Measurements from ENCODE around the gene ARAP3. TPM values are rescaled to one million over a fixed set of nuclear protein-coding genes. Genes with fewer than 3 reads are reported as not detected.
"Not testable (repeated sequence)": the region's sequence is repeated elsewhere in the genome, so short reads cannot be mapped to it uniquely, and the experiment has no call there.

Gene ARAP3
- 8.6 TPM for total RNA-seq (ENCODE audit: unreplicated experiment)
- long read RNA-seq: 0 reads

- Mint-ChIP-seq H3K4me1 (ENCODE audit: low read depth, unreplicated experiment) (peaks cover 4% of the 10 kb centered on the region), H3K27me3 (ENCODE audit: unreplicated experiment) (no peaks in the 10 kb centered on the region)
These were observed at the start of gene ARAP3 for GRCh38 chr5:141681695-141682641. Gene ARAP3 (minus strand): TSS chr5:141682230. CDS start chr5:141680486, 1,744 bp downstream.

DNA sequence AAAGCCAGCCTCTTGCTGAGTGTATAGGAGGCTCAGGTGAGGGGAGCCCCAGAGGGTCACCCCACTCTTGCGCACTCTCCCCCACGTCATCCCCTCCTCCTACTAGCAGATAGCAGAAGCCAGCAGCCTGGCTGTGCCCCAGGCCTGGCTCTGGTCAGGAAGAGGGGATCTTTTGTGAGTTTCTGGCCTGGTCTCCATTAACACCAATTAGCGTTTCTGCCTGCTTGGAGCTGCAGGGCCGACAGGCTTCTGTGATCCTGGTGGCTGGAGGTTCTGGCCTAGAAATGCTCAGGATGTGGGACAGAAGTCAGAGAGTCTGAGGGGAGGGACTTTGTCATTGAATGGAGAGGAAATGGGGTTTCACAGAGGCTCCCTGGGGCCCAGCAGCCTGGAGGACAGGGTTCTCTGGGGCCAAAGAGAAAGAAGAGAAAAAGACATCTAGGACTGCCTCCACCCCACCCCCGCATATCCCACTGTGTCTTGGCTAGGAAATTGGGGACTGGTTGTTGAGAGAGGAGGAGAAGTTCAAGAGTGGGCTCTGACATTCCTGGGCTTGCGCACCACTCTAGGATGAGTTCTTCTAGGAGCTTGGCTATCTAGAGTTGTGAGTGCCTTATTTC, 47.5 kb upstream of the ARAP3 start:
- Mint-ChIP-seq H3K4me3 (ENCODE audit: unreplicated experiment) (no peak overlapping the region), H3K27ac (ENCODE audit: unreplicated experiment) (no peak overlapping the region), H3K4me1 (ENCODE audit: low read depth, unreplicated experiment) (peaks cover 3% of the 10 kb centered on the region), H3K27me3 (ENCODE audit: unreplicated experiment) (no peaks in the 10 kb centered on the region), H3K9me3 (ENCODE audit: unreplicated experiment) (peaks cover 2% of the 10 kb centered on the region), H3K36me3 (ENCODE audit: unreplicated experiment) (no peaks in the 10 kb centered on the region)
- DNase-seq: no peak
- TF ChIP-seq CTCF (IDR thresholded peaks at IDR 0.05; ENCODE audit: partially characterized antibody, unreplicated experiment): no peak

More at GRCh38 chr5:141681695-141682641, at the start of gene ARAP3:
- H3K36me3 Mint-ChIP-seq (ENCODE audit: unreplicated experiment): no peaks in the 10 kb centered on the region
- peak within 1 kb of the TSS; percentile 68 for H3K4me3 Mint-ChIP-seq (ENCODE audit: unreplicated experiment)
- H3K9me3 Mint-ChIP-seq (ENCODE audit: unreplicated experiment): no peaks in the 10 kb centered on the region
- DNase-seq: peak; percentile 58
- peak within 1 kb of the TSS; percentile 40 for H3K27ac Mint-ChIP-seq (ENCODE audit: unreplicated experiment)
- no peak for TF ChIP-seq CTCF (IDR thresholded peaks at IDR 0.05; ENCODE audit: partially characterized antibody, unreplicated experiment)

DNA sequence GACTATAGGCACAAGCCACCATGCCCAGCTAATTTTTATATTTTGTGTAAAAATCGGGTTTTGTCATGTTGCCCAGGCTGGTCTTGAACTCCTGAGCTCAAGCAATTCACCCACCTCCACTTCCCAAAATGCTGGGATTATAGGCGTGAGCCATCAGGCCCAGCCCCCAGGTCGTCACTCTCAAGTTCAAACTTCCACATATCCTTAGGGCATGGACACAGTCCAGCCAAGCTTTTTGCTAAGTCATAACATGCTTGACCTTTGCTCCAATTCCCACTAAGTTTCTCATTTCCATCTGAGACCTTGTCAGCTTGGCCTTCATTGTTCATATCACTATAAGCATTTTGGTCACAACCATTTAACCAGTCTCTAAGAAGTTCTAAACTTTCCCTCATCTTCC, 43.9 kb upstream of the ARAP3 start:
- Mint-ChIP-seq H3K36me3 (ENCODE audit: unreplicated experiment) (no peaks in the 10 kb centered on the region), H3K4me3 (ENCODE audit: unreplicated experiment) (no peak overlapping the region), H3K4me1 (ENCODE audit: low read depth, unreplicated experiment) (peaks cover 2% of the 10 kb centered on the region), H3K27me3 (ENCODE audit: unreplicated experiment) (no peaks in the 10 kb centered on the region), H3K9me3 (ENCODE audit: unreplicated experiment) (peaks cover 2% of the 10 kb centered on the region), H3K27ac (ENCODE audit: unreplicated experiment) (no peak overlapping the region)
- TF ChIP-seq CTCF (IDR thresholded peaks at IDR 0.05; ENCODE audit: partially characterized antibody, unreplicated experiment): no peak
- DNase-seq: no peak

DNA sequence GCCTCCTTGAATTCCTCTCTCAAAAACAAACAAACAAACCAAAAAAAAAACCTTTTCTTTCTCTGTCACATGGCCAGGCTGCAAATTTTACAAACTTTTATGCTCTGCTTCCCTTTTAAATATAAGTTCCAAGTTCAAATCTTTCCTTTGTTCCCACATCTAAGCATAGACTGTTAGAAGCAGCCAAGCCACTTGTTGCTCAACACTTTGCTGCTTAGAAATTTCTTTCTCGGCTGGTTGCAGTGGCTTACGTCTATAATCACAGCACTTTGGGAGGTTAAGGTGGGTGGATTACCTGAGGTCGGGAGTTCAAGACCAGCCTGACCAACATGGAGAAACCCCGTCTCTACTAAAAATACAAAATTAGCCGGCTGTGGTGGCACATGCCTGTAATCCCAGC, 43.1 kb upstream of the ARAP3 start:
- H3K27ac Mint-ChIP-seq (ENCODE audit: unreplicated experiment); DNase-seq; H3K27me3 Mint-ChIP-seq (ENCODE audit: unreplicated experiment); H3K9me3 Mint-ChIP-seq (ENCODE audit: unreplicated experiment); H3K4me3 Mint-ChIP-seq (ENCODE audit: unreplicated experiment); H3K36me3 Mint-ChIP-seq (ENCODE audit: unreplicated experiment); H3K4me1 Mint-ChIP-seq (ENCODE audit: low read depth, unreplicated experiment): not testable (repeated sequence)

- Mint-ChIP-seq H3K36me3 (ENCODE audit: unreplicated experiment) (no peaks in the 10 kb centered on the region), H3K9me3 (ENCODE audit: unreplicated experiment) (peaks cover 2% of the 10 kb centered on the region), H3K27me3 (ENCODE audit: unreplicated experiment) (no peaks in the 10 kb centered on the region), H3K27ac (ENCODE audit: unreplicated experiment) (no peak overlapping the region), H3K4me3 (ENCODE audit: unreplicated experiment) (no peak overlapping the region), H3K4me1 (ENCODE audit: low read depth, unreplicated experiment) (no peaks in the 10 kb centered on the region)
- no peak for DNase-seq
- no peak for TF ChIP-seq CTCF (IDR thresholded peaks at IDR 0.05; ENCODE audit: partially characterized antibody, unreplicated experiment)
These were observed 40.2 kb upstream of the ARAP3 start for GRCh38 chr5:141722266-141722665.

All from glutamatergic neuron (in vitro differentiated cells).